ENCODE results near the gene TMC2. TPM values are rescaled to one million over a fixed set of nuclear protein-coding genes. Genes with fewer than 3 reads are reported as not detected.
A peak's percentile ranks its signal among the peaks of the same experiment; 100 is the strongest.

Gene TMC2
- total RNA-seq, 1 donor from 2014 or later: not detected

DNA sequence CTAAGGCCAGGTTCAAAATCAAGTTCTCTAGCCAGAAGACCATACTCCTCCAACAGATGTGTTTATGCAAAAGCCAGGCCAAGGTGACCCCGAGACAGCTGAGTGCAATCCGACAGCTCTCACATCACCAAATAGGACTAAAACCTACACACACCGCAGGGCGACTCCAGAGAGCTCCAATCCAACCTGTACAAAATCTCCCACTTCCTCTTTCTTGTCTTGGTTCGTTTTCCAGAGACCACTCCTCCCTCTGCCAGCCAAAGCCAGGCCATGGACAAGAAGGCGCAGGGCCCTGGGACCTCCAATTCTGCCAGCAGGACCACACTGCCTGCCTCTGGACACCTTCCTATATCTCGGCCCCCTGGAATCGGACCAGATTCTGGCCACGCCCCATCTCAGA lies 104.5 kb downstream of the TMC2 start:
- Mint-ChIP-seq H3K27ac (ENCODE audit: unreplicated experiment) (no peak overlapping the region), H3K27me3 (ENCODE audit: unreplicated experiment) (peaks cover 1% of the 10 kb centered on the region), H3K9me3 (ENCODE audit: unreplicated experiment) (peaks cover 2% of the 10 kb centered on the region), H3K4me1 (ENCODE audit: low read depth, unreplicated experiment) (no peaks in the 10 kb centered on the region), H3K4me3 (ENCODE audit: unreplicated experiment) (no peak overlapping the region), H3K36me3 (ENCODE audit: unreplicated experiment) (no peaks in the 10 kb centered on the region)
- TF ChIP-seq, protein P1, sequence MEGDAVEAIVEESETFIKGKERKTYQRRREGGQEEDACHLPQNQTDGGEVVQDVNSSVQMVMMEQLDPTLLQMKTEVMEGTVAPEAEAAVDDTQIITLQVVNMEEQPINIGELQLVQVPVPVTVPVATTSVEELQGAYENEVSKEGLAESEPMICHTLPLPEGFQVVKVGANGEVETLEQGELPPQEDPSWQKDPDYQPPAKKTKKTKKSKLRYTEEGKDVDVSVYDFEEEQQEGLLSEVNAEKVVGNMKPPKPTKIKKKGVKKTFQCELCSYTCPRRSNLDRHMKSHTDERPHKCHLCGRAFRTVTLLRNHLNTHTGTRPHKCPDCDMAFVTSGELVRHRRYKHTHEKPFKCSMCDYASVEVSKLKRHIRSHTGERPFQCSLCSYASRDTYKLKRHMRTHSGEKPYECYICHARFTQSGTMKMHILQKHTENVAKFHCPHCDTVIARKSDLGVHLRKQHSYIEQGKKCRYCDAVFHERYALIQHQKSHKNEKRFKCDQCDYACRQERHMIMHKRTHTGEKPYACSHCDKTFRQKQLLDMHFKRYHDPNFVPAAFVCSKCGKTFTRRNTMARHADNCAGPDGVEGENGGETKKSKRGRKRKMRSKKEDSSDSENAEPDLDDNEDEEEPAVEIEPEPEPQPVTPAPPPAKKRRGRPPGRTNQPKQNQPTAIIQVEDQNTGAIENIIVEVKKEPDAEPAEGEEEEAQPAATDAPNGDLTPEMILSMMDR (IDR thresholded peaks at IDR 0.05; ENCODE audit: partially characterized antibody, unreplicated experiment): no peak
- no peak for DNase-seq

DNA sequence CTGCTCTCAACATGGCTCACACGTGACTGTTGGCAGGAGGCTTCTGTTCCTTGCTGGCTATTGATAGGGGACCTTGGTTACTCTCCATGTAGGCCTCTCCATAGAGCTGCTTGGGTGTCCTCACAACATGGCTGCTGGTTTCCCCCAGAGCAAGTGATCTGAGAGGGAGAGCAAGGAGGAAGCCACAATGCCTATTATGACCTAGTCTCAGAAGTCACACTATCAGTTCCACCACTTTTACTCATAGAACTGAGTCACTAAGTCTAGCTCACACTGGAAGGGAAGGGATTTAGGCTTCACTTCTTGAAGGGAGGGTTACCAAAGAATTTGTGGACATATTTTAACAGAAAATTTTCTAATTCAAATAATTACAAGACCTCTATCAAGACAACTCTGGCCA lies 107.3 kb downstream of the TMC2 start:
- H3K27ac Mint-ChIP-seq (ENCODE audit: unreplicated experiment): no peak overlapping the region
- TF ChIP-seq, protein P1 (IDR thresholded peaks at IDR 0.05; ENCODE audit: partially characterized antibody, unreplicated experiment): no peak
- H3K4me1 Mint-ChIP-seq (ENCODE audit: low read depth, unreplicated experiment): no peaks in the 10 kb centered on the region
- no peak for DNase-seq
- no peaks in the 10 kb centered on the region for H3K36me3 Mint-ChIP-seq (ENCODE audit: unreplicated experiment)
- H3K27me3 Mint-ChIP-seq (ENCODE audit: unreplicated experiment): no peaks in the 10 kb centered on the region
- H3K9me3 Mint-ChIP-seq (ENCODE audit: unreplicated experiment): peaks cover 2% of the 10 kb centered on the region
- H3K4me3 Mint-ChIP-seq (ENCODE audit: unreplicated experiment): no peak overlapping the region

DNA sequence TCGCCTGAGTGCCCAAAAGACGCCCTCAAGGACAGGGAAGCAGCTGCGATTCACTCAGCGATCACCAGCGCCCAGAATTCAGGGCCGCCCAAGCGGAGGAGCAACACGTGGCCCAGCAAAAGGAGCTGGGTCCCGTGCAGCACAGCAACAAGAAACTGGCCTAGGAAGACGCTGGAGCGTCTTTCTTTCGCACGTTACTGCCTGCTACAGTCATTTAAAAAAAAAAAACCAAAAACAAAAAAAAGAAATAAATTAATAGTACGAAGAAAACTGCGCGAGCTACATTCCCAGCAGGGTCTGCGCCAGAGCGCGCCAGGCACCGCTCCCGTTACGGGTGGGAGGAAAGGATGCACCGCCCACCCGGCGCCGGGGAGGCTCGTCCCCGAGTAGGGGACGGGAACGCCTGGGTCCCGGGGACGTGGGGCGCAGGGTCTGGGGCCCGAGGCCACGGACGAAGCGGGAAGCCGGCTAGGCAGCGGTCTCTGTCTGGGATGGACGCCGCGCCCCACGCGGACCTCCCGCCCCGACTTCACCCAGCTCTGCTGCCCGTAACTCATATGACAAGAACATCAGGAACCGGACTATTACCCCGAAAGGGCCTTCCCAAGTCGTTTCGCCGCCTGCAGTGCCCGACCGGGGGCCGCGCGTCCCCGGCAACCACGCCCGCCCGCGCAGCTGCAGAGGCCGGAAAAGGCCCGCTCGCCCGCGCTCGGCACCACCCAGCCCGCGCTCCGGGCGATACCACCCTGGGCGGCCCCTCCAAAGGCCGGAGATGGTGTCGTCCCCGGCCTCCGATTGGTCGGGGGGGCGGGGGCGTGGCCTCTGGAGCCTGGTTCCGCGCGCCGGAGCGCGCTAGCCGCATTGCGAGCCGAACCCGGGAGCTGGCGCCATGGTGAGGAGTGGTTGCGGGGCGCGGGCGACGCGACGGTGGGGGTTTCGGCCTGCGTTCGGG lies 115.7 kb downstream of the TMC2 start, which contains the start of gene NOP56:
Gene NOP56, plus strand, starts transcription at position 861 of the 952 bp plus-strand sequence. Its CDS starts 29 bp downstream, at position 890.
- TF ChIP-seq, protein P1 (IDR thresholded peaks at IDR 0.05; ENCODE audit: partially characterized antibody, unreplicated experiment): no peak
- Mint-ChIP-seq H3K36me3 (ENCODE audit: unreplicated experiment) (no peaks in the 10 kb centered on the region), H3K27ac (ENCODE audit: unreplicated experiment) (peak within 1 kb of the TSS; percentile 76), H3K9me3 (ENCODE audit: unreplicated experiment) (no peaks in the 10 kb centered on the region), H3K4me1 (ENCODE audit: low read depth, unreplicated experiment) (peaks cover 5% of the 10 kb centered on the region), H3K27me3 (ENCODE audit: unreplicated experiment) (peaks cover 7% of the 10 kb centered on the region), H3K4me3 (ENCODE audit: unreplicated experiment) (peak within 1 kb of the TSS; percentile 90)
- DNase-seq: peak; percentile 93

DNA sequence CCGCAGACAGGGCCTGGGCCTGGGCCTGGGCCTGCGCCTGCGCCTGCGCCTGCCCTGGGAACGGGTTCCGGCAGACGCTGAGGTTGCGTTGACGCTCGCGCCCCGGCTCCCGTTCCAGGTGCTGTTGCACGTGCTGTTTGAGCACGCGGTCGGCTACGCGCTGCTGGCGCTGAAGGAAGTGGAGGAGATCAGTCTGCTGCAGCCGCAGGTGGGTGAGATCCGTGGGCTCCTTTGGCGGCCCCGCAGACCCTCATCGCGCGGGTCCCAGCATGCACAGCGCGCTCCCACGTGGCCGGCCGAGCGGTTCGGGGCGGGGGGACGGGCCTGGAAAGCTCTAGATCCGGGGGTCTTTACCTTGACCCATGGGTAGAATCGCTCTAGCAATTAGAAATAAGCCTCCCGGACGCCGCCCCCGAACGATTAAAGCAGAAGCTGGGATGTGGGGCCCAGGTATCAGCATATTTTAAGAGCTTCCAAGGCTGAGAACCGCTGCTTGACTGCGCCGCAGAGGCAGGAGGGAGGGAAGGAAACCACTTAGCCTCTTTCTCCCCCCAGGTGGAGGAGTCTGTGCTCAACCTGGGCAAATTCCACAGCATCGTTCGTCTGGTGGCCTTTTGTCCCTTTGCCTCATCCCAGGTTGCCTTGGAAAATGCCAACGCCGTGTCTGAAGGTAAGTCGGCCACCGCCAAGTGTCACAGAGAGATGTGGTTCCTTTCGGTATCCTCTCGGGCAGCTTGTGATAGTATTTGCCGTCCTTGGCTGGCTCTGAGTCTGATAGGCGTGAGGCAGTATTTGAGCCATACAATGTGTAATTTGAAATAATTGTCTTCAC lies 116.6 kb downstream of the TMC2 start:
- Mint-ChIP-seq H3K4me3 (ENCODE audit: unreplicated experiment) (peak overlapping the region; percentile 90), H3K4me1 (ENCODE audit: low read depth, unreplicated experiment) (peaks cover 5% of the 10 kb centered on the region), H3K36me3 (ENCODE audit: unreplicated experiment) (no peaks in the 10 kb centered on the region)

More for the DNA sequence above, 116.6 kb downstream of the TMC2 start:
- peaks cover under 1% of the 10 kb centered on the region for H3K9me3 Mint-ChIP-seq (ENCODE audit: unreplicated experiment)
- DNase-seq: peak; percentile 79
- H3K27me3 Mint-ChIP-seq (ENCODE audit: unreplicated experiment): peaks cover 10% of the 10 kb centered on the region
- H3K27ac Mint-ChIP-seq (ENCODE audit: unreplicated experiment): peak overlapping the region; percentile 76
- TF ChIP-seq, protein P1 (IDR thresholded peaks at IDR 0.05; ENCODE audit: partially characterized antibody, unreplicated experiment): no peak
